Measurements from ENCODE around the gene ATP10B.

Gene ATP10B

GRCh38 chr5:160521392-160521663, 330.7 kb downstream of the ATP10B start:
- no peak for DNase-seq (ENCODE audit: extremely low read depth in 1 of 2, low read depth in 1 of 2)

- no peak for DNase-seq (ENCODE audit: extremely low read depth in 1 of 2, low read depth in 1 of 2)
Observed at GRCh38 chr5:160520609-160521391, 331.2 kb downstream of the ATP10B start.

DNA sequence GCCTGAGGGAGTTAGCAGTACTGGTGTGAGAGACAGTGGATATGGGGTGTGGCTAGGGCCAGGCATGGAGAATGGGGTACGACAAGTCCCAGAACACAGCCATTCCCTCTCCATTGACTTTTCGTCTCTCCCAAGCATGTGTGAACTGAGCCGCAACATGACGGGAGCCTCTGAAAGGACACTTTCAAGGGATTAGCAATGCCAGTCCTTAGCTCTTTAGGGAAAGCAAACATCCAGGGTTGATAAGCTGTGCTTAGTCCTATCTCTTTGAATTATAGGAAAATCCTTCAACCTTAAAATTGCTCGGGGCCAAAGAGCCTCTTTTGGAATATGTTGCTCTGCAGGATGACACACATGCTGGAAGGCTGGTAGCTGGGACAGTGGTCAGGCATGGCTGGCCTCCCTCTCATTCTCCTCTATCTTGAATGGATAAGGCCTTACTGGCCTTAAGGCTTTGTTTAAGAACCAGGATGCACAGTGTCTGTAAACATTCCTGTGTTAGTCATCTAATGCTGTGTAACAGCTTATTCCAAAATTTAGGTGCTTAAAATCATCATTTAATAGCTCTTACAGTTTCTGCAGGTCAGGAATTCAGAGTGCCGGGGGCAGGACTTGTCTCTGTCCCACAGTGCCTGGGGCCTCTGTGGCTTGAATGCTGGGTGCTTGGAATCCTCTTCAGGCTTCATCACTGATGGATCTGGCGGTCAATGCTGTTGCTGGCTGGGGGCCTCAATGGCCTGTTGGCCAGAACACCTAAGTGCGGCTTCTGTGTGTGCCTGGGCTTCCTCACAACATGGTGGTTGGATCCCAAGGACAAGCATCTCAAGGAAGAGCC, 335.1 kb downstream of the ATP10B start:
- DNase-seq (ENCODE audit: extremely low read depth in 1 of 2, low read depth in 1 of 2): no peak

- no peak for DNase-seq (ENCODE audit: extremely low read depth in 1 of 2, low read depth in 1 of 2)
Observed at GRCh38 chr5:160514866-160515265, 337.1 kb downstream of the ATP10B start.

GRCh38 chr5:160514191-160514590, 337.8 kb downstream of the ATP10B start:
- no peak for DNase-seq (ENCODE audit: extremely low read depth in 1 of 2, low read depth in 1 of 2)

DNA sequence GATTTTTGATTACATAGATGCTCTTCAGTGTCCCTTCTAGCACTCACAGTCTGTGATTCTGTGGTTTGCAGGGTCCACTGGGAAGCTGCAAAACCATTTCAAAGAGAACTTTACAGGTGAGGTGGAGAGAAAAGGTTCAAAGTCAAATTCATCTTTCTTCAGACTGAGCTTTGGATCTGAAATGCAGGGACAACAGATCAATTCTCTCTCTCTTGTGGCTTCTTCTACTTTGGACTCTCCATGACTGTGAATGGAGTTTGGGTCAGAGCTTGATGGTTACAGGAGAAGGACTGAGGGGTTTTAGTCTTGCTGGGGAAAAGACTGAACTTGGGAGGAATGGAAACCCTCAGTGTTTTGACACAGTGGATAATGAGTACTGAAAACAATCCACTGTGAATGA, 338.5 kb downstream of the ATP10B start:
- DNase-seq (ENCODE audit: extremely low read depth in 1 of 2, low read depth in 1 of 2): no peak
